ENCODE measurements around the gene RAB8A.

The RAB8A gene

GRCh38 chr19:16112778-16113177 lies 1.1 kb downstream of the RAB8A start:
- TF ChIP-seq CTCF (IDR thresholded peaks at IDR 0.05; ENCODE audit: low read depth, low read length) (no peak), EZH2phosphoT487 (IDR thresholded peaks at IDR 0.05; ENCODE audit: low read depth) (no peak)
- H3K36me3 ChIP-seq (replicated peaks; ENCODE audit: low read depth, low read length): peaks cover 31% of the 10 kb centered on the region
- peak overlapping the region; percentile 99 for H3K4me2 ChIP-seq (ENCODE audit: low read length)
- H3K4me1 ChIP-seq (ENCODE audit: low read length): peaks cover 59% of the 10 kb centered on the region
- H2AFZ ChIP-seq (ENCODE audit: low read depth, low read length): no peak overlapping the region
- H3K79me2 ChIP-seq (ENCODE audit: low read length): peaks cover 64% of the 10 kb centered on the region
- H3K27me3 ChIP-seq (ENCODE audit: low read depth, low read length): no peaks in the 10 kb centered on the region
- 0 out of 2 replicates have a peak, but pooled peaks cover 6% of the 10 kb centered on the region for H4K20me1 ChIP-seq (ENCODE audit: insufficient read depth, low read length)
- H3K9me3 ChIP-seq (ENCODE audit: insufficient read depth, low read length): no peaks in the 10 kb centered on the region
- peak overlapping the region; percentile 99 for H3K9ac ChIP-seq (ENCODE audit: low read length)
- peak overlapping the region; percentile 94 for H3K4me3 ChIP-seq (ENCODE audit: low read length)
- peak overlapping the region; percentile 79 for H3K27ac ChIP-seq (ENCODE audit: low read length)

GRCh38 chr19:16113727-16114126 lies 2.0 kb downstream of the RAB8A start:
- Histone ChIP-seq H3K9ac (ENCODE audit: low read length) (no peak overlapping the region), H2AFZ (ENCODE audit: low read depth, low read length) (no peak overlapping the region), H3K9me3 (ENCODE audit: insufficient read depth, low read length) (no peaks in the 10 kb centered on the region), H3K4me1 (ENCODE audit: low read length) (peaks cover 67% of the 10 kb centered on the region), H3K27ac (ENCODE audit: low read length) (peak overlapping the region; percentile 26), H3K36me3 (replicated peaks; ENCODE audit: low read depth, low read length) (peaks cover 36% of the 10 kb centered on the region), H3K4me2 (ENCODE audit: low read length) (peak overlapping the region; percentile 99), H3K79me2 (ENCODE audit: low read length) (peaks cover 70% of the 10 kb centered on the region), H4K20me1 (ENCODE audit: insufficient read depth, low read length) (0 out of 2 replicates have a peak, but pooled peaks cover 6% of the 10 kb centered on the region), H3K27me3 (ENCODE audit: low read depth, low read length) (no peaks in the 10 kb centered on the region), H3K4me3 (ENCODE audit: low read length) (peak overlapping the region; percentile 23; the same call in 1 of the 2 replicates)
- TF ChIP-seq CTCF (IDR thresholded peaks at IDR 0.05; ENCODE audit: low read depth, low read length) (no peak), EZH2phosphoT487 (IDR thresholded peaks at IDR 0.05; ENCODE audit: low read depth) (no peak)

DNA sequence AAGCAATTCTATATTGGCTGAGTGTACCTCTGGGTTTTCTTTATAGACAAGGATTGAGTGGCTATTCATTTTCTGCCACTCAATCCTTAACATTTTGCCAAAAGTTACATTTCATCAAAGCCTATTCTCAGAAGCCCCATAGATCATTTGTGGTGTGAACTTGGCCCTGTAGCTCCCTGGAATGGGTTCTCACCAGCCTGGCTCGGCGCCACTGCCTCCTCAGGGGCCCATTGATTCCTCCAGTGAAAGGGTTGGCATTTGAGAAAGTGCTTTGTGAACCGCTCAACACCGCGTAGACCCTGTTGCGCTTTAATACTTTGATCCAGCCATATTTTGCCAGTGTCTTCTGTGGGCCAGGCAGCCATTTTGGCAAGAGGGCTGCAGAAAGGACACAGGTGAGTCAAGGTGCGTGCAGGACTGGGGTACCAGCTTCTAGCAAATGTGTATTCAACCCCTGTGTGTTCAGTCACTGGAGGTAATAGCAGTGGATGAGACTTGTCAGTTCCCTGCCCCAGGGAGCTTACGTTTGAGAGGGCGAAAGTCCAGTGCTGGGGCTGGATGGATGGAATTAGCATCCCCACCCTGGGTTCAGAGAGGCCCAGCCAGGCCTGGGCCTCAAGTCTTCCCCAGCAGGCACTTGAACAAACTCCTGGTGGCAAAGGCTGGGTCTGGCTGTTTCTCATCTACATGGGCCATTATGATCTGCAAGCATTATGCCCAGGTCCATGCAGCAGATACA lies 3.8 kb downstream of the RAB8A start:
- Histone ChIP-seq H4K20me1 (ENCODE audit: insufficient read depth, low read length) (0 out of 2 replicates have a peak, but pooled peaks cover 6% of the 10 kb centered on the region), H2AFZ (ENCODE audit: low read depth, low read length) (no peak overlapping the region), H3K9me3 (ENCODE audit: insufficient read depth, low read length) (no peaks in the 10 kb centered on the region), H3K4me2 (ENCODE audit: low read length) (peak overlapping the region; percentile 28), H3K9ac (ENCODE audit: low read length) (peak overlapping the region; percentile 97; the same call in 1 of the 2 replicates), H3K27ac (ENCODE audit: low read length) (peak overlapping the region; percentile 98), H3K27me3 (ENCODE audit: low read depth, low read length) (no peaks in the 10 kb centered on the region), H3K4me3 (ENCODE audit: low read length) (no peak overlapping the region), H3K36me3 (replicated peaks; ENCODE audit: low read depth, low read length) (peaks cover 49% of the 10 kb centered on the region), H3K79me2 (ENCODE audit: low read length) (peaks cover 77% of the 10 kb centered on the region), H3K4me1 (ENCODE audit: low read length) (peaks cover 83% of the 10 kb centered on the region)
- TF ChIP-seq CTCF (IDR thresholded peaks at IDR 0.05; ENCODE audit: low read depth, low read length) (no peak), EZH2phosphoT487 (IDR thresholded peaks at IDR 0.05; ENCODE audit: low read depth) (no peak)

DNA sequence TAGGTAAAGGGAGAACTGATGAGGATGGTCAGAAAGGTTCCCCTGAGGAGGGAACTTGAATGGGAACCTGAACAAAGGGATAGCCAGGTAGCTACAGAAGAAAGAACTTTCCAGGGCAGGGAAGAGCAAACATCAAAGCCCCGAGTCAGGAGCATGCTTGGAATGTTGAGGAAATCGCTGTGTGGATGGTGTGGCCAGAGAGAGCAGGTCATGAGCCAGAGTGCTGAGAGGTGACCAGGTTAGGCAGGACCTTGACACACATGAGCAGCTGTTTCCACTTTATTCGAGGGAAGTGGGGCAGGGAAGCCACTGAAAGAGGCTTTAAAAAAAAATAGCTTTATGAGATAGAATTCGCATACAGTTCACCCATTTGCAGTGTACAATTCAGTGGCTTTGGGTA lies 4.4 kb downstream of the RAB8A start:
- H3K27me3 ChIP-seq (ENCODE audit: low read depth, low read length): no peaks in the 10 kb centered on the region
- peak overlapping the region; percentile 97; the same call in 1 of the 2 replicates for H3K9ac ChIP-seq (ENCODE audit: low read length)
- H3K36me3 ChIP-seq (replicated peaks; ENCODE audit: low read depth, low read length): peaks cover 52% of the 10 kb centered on the region
- no peak overlapping the region for H2AFZ ChIP-seq (ENCODE audit: low read depth, low read length)
- peaks cover 80% of the 10 kb centered on the region for H3K79me2 ChIP-seq (ENCODE audit: low read length)
- peaks cover 83% of the 10 kb centered on the region for H3K4me1 ChIP-seq (ENCODE audit: low read length)
- peak overlapping the region; percentile 28 for H3K4me2 ChIP-seq (ENCODE audit: low read length)
- no peak overlapping the region for H3K4me3 ChIP-seq (ENCODE audit: low read length)
- H3K9me3 ChIP-seq (ENCODE audit: insufficient read depth, low read length): no peaks in the 10 kb centered on the region
- TF ChIP-seq CTCF (IDR thresholded peaks at IDR 0.05; ENCODE audit: low read depth, low read length): no peak
- TF ChIP-seq EZH2phosphoT487 (IDR thresholded peaks at IDR 0.05; ENCODE audit: low read depth): no peak
- 0 out of 2 replicates have a peak, but pooled peaks cover 6% of the 10 kb centered on the region for H4K20me1 ChIP-seq (ENCODE audit: insufficient read depth, low read length)
- peak overlapping the region; percentile 98 for H3K27ac ChIP-seq (ENCODE audit: low read length)
